ENCODE data around the gene ANKRD11.

- TF ChIP-seq CTCF (IDR thresholded peaks at IDR 0.05; ENCODE audit: insufficient read depth, low read length, poor library complexity, severe bottlenecking) (no peak), EZH2phosphoT487 (conservative IDR thresholded peaks at IDR 0.05; ENCODE audit: low read length) (no peak)
Measured at GRCh38 chr16:89412811-89413210, 77.5 kb downstream of the ANKRD11 start.

All from SU-DHL-6 (cell line).